Measurements from ENCODE around the gene ATG4B. TPM values are rescaled to one million over a fixed set of nuclear protein-coding genes. Genes with fewer than 3 reads are reported as not detected.

The ATG4B gene
- polyA plus RNA-seq, 1 donor from 2014 or later: 128 TPM

DNA sequence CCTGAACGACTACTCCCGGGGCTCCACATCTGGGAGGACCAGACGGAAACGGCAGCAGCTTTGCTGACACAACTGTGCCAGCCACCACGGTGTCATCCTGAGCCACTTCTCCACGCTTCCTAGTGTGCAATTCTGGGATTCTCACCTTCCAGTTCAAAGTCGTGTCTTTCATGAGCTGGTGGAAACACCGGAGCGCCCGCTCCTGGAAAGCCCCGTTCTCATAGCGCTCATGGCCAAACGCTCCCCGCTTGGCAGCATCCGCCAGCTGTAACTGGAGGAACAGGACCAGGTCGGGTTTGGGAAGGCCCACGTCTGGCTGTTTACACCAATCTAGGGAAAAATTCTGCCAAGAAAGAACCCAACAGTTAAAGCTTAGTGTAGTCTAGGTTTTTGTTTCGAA, 40.8 kb downstream of the ATG4B start:
- H4K20me1 ChIP-seq (ENCODE audit: insufficient read depth): no peaks in the 10 kb centered on the region
- H3K36me3 ChIP-seq (ENCODE audit: insufficient read depth, low read length): no peaks in the 10 kb centered on the region
- H3K79me2 ChIP-seq (replicated peaks; ENCODE audit: insufficient read depth, low read length): no peaks in the 10 kb centered on the region
- H3F3A ChIP-seq (ENCODE audit: insufficient read depth, low read length, poor library complexity, severe bottlenecking): no peaks in the 10 kb centered on the region
- H3K4me3 ChIP-seq (ENCODE audit: low read length): no peak overlapping the region
- H3K4me2 ChIP-seq (ENCODE audit: low read length): no peak overlapping the region
- no peaks in the 10 kb centered on the region for H3K27me3 ChIP-seq (ENCODE audit: insufficient read depth, low read depth, low read length)
- no peak overlapping the region for H2AFZ ChIP-seq (ENCODE audit: low read depth, low read length)
- TF ChIP-seq TAF1 (IDR thresholded peaks at IDR 0.05; ENCODE audit: low read depth) (no peak), SMC3 (conservative IDR thresholded peaks at IDR 0.05; ENCODE audit: poor library complexity) (no peak), MXI1 (conservative IDR thresholded peaks at IDR 0.05; ENCODE audit: poor library complexity, severe bottlenecking) (no peak), EP300 (conservative IDR thresholded peaks at IDR 0.05; ENCODE audit: poor library complexity, severe bottlenecking) (no peak)
- TF ChIP-seq, protein P1, sequence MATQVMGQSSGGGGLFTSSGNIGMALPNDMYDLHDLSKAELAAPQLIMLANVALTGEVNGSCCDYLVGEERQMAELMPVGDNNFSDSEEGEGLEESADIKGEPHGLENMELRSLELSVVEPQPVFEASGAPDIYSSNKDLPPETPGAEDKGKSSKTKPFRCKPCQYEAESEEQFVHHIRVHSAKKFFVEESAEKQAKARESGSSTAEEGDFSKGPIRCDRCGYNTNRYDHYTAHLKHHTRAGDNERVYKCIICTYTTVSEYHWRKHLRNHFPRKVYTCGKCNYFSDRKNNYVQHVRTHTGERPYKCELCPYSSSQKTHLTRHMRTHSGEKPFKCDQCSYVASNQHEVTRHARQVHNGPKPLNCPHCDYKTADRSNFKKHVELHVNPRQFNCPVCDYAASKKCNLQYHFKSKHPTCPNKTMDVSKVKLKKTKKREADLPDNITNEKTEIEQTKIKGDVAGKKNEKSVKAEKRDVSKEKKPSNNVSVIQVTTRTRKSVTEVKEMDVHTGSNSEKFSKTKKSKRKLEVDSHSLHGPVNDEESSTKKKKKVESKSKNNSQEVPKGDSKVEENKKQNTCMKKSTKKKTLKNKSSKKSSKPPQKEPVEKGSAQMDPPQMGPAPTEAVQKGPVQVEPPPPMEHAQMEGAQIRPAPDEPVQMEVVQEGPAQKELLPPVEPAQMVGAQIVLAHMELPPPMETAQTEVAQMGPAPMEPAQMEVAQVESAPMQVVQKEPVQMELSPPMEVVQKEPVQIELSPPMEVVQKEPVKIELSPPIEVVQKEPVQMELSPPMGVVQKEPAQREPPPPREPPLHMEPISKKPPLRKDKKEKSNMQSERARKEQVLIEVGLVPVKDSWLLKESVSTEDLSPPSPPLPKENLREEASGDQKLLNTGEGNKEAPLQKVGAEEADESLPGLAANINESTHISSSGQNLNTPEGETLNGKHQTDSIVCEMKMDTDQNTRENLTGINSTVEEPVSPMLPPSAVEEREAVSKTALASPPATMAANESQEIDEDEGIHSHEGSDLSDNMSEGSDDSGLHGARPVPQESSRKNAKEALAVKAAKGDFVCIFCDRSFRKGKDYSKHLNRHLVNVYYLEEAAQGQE (IDR thresholded peaks at IDR 0.05; ENCODE audit: borderline replicate concordance): no peak
- H3K9me3 ChIP-seq (ENCODE audit: low read length): no peaks in the 10 kb centered on the region
- H3K27ac ChIP-seq (ENCODE audit: low read length): no peak overlapping the region
- no peaks in the 10 kb centered on the region for H3K9me2 ChIP-seq (ENCODE audit: insufficient read depth, low read length)
- no peak overlapping the region for H3K9ac ChIP-seq (ENCODE audit: low read length)

DNA sequence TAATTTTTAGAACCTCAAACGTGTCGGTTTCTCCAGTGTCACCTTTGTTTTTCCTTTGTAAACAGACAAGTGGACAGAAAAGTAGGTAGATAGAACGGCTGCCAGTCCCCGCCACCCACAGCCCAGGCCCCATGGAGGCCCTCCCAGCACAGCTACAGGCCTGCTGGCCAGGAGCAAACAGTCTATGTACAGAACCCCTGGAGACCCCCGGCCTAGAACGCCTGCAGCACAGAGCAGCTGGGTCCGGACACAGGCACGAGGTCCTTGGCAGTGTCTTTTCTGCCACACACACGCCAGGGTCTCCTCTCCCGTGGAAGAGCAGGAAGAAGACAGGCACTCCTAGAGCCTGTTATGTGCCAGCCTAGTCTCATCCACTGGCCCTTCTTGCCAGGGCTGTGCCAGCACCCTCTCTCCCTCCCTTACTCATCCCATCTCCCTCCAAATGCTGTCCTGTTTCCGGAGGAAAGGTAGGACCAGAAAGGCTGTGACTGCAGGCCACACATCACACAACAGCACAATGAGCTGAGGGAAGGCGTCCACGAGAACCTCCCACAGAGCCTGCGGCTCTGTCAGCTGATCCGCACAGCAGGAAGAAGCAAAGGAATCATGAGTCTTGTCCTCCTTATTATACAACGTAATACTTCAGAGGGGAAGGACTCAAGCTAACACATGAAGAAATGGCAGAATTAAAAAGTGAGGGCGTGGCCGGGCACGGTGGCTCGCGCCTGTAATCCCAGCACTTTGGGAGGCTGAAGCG, 41.5 kb downstream of the ATG4B start:
- H3K9ac ChIP-seq (ENCODE audit: low read length): no peak overlapping the region
- H4K20me1 ChIP-seq (ENCODE audit: insufficient read depth): no peaks in the 10 kb centered on the region
- H3K27me3 ChIP-seq (ENCODE audit: insufficient read depth, low read depth, low read length): no peaks in the 10 kb centered on the region
- no peaks in the 10 kb centered on the region for H3K9me3 ChIP-seq (ENCODE audit: low read length)
- no peak for TF ChIP-seq EZH2 (IDR thresholded peaks at IDR 0.05; ENCODE audit: borderline replicate concordance, insufficient read depth, low read length, poor library complexity, severe bottlenecking)
- TF ChIP-seq SMC3 (conservative IDR thresholded peaks at IDR 0.05; ENCODE audit: poor library complexity): no peak
- peak; percentile 7 for TF ChIP-seq POLR2AphosphoS5 (IDR thresholded peaks at IDR 0.05)
- no peaks in the 10 kb centered on the region for H3F3A ChIP-seq (ENCODE audit: insufficient read depth, low read length, poor library complexity, severe bottlenecking)
- H3K4me3 ChIP-seq (ENCODE audit: low read length): no peak overlapping the region
- H3K36me3 ChIP-seq (ENCODE audit: insufficient read depth, low read length): no peaks in the 10 kb centered on the region
- no peaks in the 10 kb centered on the region for H3K9me2 ChIP-seq (ENCODE audit: insufficient read depth, low read length)
- no peak overlapping the region for H2AFZ ChIP-seq (ENCODE audit: low read depth, low read length)
- no peaks in the 10 kb centered on the region for H3K79me2 ChIP-seq (replicated peaks; ENCODE audit: insufficient read depth, low read length)
- no peak overlapping the region for H3K27ac ChIP-seq (ENCODE audit: low read length)
- H3K4me2 ChIP-seq (ENCODE audit: low read length): no peak overlapping the region

DNA sequence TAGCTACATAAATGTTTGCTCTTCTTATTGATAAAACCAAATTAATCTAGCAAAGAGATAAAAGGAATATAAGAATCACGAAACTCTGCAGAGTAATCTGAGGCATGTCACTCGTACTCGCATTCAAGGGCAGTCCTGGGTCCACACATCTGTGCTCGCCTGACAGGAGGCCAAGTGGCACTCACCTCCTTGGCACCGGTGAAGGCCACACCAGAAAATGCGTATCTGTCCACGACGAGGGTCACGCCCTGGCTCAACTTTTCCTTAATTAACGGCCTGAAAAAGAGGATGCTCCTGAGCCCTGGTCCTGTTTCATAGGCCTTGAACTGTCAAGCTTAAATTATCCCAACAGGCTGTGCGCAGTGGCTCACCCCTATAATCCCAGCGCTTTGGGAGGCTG, 42.6 kb downstream of the ATG4B start:
- Histone ChIP-seq H3K79me2 (replicated peaks; ENCODE audit: insufficient read depth, low read length) (peaks cover 4% of the 10 kb centered on the region), H3K4me2 (ENCODE audit: low read length) (no peak overlapping the region), H2AFZ (ENCODE audit: low read depth, low read length) (no peak overlapping the region), H4K20me1 (ENCODE audit: insufficient read depth) (no peaks in the 10 kb centered on the region), H3F3A (ENCODE audit: insufficient read depth, low read length, poor library complexity, severe bottlenecking) (no peaks in the 10 kb centered on the region), H3K9ac (ENCODE audit: low read length) (no peak overlapping the region), H3K4me3 (ENCODE audit: low read length) (no peak overlapping the region), H3K9me2 (ENCODE audit: insufficient read depth, low read length) (no peaks in the 10 kb centered on the region), H3K27ac (ENCODE audit: low read length) (no peak overlapping the region), H3K9me3 (ENCODE audit: low read length) (no peaks in the 10 kb centered on the region), H3K27me3 (ENCODE audit: insufficient read depth, low read depth, low read length) (no peaks in the 10 kb centered on the region), H3K36me3 (ENCODE audit: insufficient read depth, low read length) (no peaks in the 10 kb centered on the region)
- TF ChIP-seq, protein P1 (IDR thresholded peaks at IDR 0.05; ENCODE audit: borderline replicate concordance): no peak
- no peak for TF ChIP-seq TAF1 (IDR thresholded peaks at IDR 0.05; ENCODE audit: low read depth)
- TF ChIP-seq EP300 (conservative IDR thresholded peaks at IDR 0.05; ENCODE audit: poor library complexity, severe bottlenecking): no peak
- no peak for TF ChIP-seq RAD21 (conservative IDR thresholded peaks at IDR 0.05)
- no peak for TF ChIP-seq EZH2 (IDR thresholded peaks at IDR 0.05; ENCODE audit: borderline replicate concordance, insufficient read depth, low read length, poor library complexity, severe bottlenecking)
- no peak for TF ChIP-seq POLR2AphosphoS5 (IDR thresholded peaks at IDR 0.05)
- no peak for TF ChIP-seq SMC3 (conservative IDR thresholded peaks at IDR 0.05; ENCODE audit: poor library complexity)
- no peak for TF ChIP-seq MXI1 (conservative IDR thresholded peaks at IDR 0.05; ENCODE audit: poor library complexity, severe bottlenecking)
- TF ChIP-seq, protein P2, sequence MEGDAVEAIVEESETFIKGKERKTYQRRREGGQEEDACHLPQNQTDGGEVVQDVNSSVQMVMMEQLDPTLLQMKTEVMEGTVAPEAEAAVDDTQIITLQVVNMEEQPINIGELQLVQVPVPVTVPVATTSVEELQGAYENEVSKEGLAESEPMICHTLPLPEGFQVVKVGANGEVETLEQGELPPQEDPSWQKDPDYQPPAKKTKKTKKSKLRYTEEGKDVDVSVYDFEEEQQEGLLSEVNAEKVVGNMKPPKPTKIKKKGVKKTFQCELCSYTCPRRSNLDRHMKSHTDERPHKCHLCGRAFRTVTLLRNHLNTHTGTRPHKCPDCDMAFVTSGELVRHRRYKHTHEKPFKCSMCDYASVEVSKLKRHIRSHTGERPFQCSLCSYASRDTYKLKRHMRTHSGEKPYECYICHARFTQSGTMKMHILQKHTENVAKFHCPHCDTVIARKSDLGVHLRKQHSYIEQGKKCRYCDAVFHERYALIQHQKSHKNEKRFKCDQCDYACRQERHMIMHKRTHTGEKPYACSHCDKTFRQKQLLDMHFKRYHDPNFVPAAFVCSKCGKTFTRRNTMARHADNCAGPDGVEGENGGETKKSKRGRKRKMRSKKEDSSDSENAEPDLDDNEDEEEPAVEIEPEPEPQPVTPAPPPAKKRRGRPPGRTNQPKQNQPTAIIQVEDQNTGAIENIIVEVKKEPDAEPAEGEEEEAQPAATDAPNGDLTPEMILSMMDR (IDR thresholded peaks at IDR 0.05; ENCODE audit: poor library complexity, severe bottlenecking): no peak

Data from neural cell (in vitro differentiated cells).